GM23338 (cell line): ENCODE results near the gene DDX18. TPM values are rescaled to one million over a fixed set of nuclear protein-coding genes. Genes with fewer than 3 reads are reported as not detected.

ENCODE experiments used
- ATAC-seq: fragments of 200-7000 bp; cut with Tn5 transposase; 3 replicates; pipeline ENCODE4 v1.9.1; 2020
- DNase-seq: peaks from one replicate; pipeline ENCODE4 v3.0.0-alpha.2; 2015; ENCODE audit warnings: low spot score
- H2AFZ ChIP-seq: fragments of 200-600 bp; sonication (generic); 2 replicates; pipeline ENCODE4 v1.8.0; 2016; ENCODE audit warnings: antibody characterized with exemption, mild to moderate bottlenecking, moderate library complexity
- H3F3A ChIP-seq: fragments of 200-600 bp; sonication (generic); replicated peaks from 2 replicates; pipeline ENCODE4 v1.8.0; 2017; ENCODE audit warnings: antibody characterized with exemption, mixed run types, low read depth
- H3K27ac ChIP-seq: fragments of 200-600 bp; sonication (generic); 2 replicates; pipeline ENCODE4 v1.6.1; 2016; ENCODE audit warnings: low read depth
- H3K27me3 ChIP-seq: fragments of 200-600 bp; sonication (generic); 2 replicates; pipeline ENCODE4 v1.8.0; 2016; ENCODE audit warnings: mild to moderate bottlenecking, mixed run types, moderate library complexity; ENCODE audit not compliant: insufficient read depth
- H3K36me3 ChIP-seq: fragments of 200-600 bp; sonication (generic); 2 replicates; pipeline ENCODE4 v1.8.0; 2016; ENCODE audit warnings: mild to moderate bottlenecking; ENCODE audit not compliant: insufficient read depth
- H3K4me1 ChIP-seq: fragments of 200-600 bp; sonication (generic); 2 replicates; pipeline ENCODE4 v1.8.0; 2016; ENCODE audit warnings: mild to moderate bottlenecking, moderate library complexity; ENCODE audit not compliant: insufficient read depth
- H3K4me2 ChIP-seq: fragments of 200-600 bp; sonication (generic); 2 replicates; pipeline ENCODE4 v1.7.1; 2017; ENCODE audit warnings: mixed run types
- H3K4me3 ChIP-seq: fragments of 200-600 bp; sonication (generic); 2 replicates; pipeline ENCODE4 v1.6.1; 2016; ENCODE audit warnings: mixed run types
- H3K79me2 ChIP-seq: fragments of 200-600 bp; sonication (generic); replicated peaks from 2 replicates; pipeline ENCODE4 v1.8.0; 2017; ENCODE audit warnings: mild to moderate bottlenecking; ENCODE audit not compliant: insufficient read depth
- H3K9me2 ChIP-seq: fragments of 200-600 bp; sonication (generic); 2 replicates; pipeline ENCODE4 v1.8.0; 2017; ENCODE audit not compliant: insufficient read depth
- H4K20me1 ChIP-seq: fragments of 200-600 bp; sonication (generic); replicated peaks from 2 replicates; pipeline ENCODE4 v1.8.0; 2017; ENCODE audit warnings: mild to moderate bottlenecking; ENCODE audit not compliant: insufficient read depth
- H3K27ac Mint-ChIP-seq: 2 replicates; pipeline ENCODE4 v1.8.0; 2020; ENCODE audit warnings: inconsistent platforms, mild to moderate bottlenecking, moderate library complexity, mixed read lengths
- H3K27me3 Mint-ChIP-seq: 3 replicates; pipeline ENCODE4 v1.8.0; 2022; ENCODE audit warnings: low read depth, mild to moderate bottlenecking, moderate library complexity, mixed read lengths, inconsistent platforms; ENCODE audit not compliant: insufficient read depth, poor library complexity
- H3K36me3 Mint-ChIP-seq: 3 replicates; pipeline ENCODE4 v1.8.0; 2021; ENCODE audit warnings: low read depth, mild to moderate bottlenecking, inconsistent platforms, moderate library complexity, mixed read lengths
- H3K4me1 Mint-ChIP-seq: 3 replicates; pipeline ENCODE4 v1.8.0; 2020; ENCODE audit warnings: mild to moderate bottlenecking, inconsistent platforms, mixed read lengths
- H3K4me3 Mint-ChIP-seq: 3 replicates; pipeline ENCODE4 v1.8.0; 2021; ENCODE audit warnings: moderate library complexity, mild to moderate bottlenecking, inconsistent platforms, mixed read lengths
- H3K9me3 Mint-ChIP-seq: 3 replicates; pipeline ENCODE4 v1.8.0; 2020; ENCODE audit warnings: moderate library complexity, mild to moderate bottlenecking, inconsistent platforms, mixed read lengths
- CTCF ChIP-seq, 2 experiments: fragments of 200-600 bp in 1 of 2; sonication (generic) in 1 of 2; conservative IDR thresholded peaks; 2 replicates each; pipeline versions ENCODE4 v1.5.1 to v1.6.1; 2016 to 2017; ENCODE audit warnings: antibody characterized with exemption in 2 of 2, low read depth in 2 of 2, mild to moderate bottlenecking in 2 of 2, moderate library complexity in 1 of 2
- ETS1 ChIP-seq: IDR thresholded peaks from 2 replicates; pipeline ENCODE4 v1.6.1; 2016; ENCODE audit warnings: antibody characterized with exemption
- JUNB ChIP-seq: IDR thresholded peaks from one replicate; pipeline ENCODE4 v1.6.1; 2016; ENCODE audit warnings: antibody characterized with exemption; ENCODE audit not compliant: unreplicated experiment
- NANOG ChIP-seq: IDR thresholded peaks from 2 replicates; pipeline ENCODE4 v1.6.1; 2016; ENCODE audit warnings: antibody characterized with exemption, borderline replicate concordance
- POLR2AphosphoS5 ChIP-seq: IDR thresholded peaks from 2 replicates; pipeline ENCODE4 v1.6.1; 2016; ENCODE audit warnings: antibody characterized with exemption, low read depth
- REST ChIP-seq: IDR thresholded peaks from one replicate; pipeline ENCODE4 v1.6.1; 2018; ENCODE audit warnings: antibody characterized with exemption; ENCODE audit not compliant: unreplicated experiment
- STAT1 ChIP-seq: IDR thresholded peaks from one replicate; pipeline ENCODE4 v1.6.1; 2016; ENCODE audit warnings: antibody characterized with exemption; ENCODE audit not compliant: unreplicated experiment
- ZNF114 ChIP-seq: fragments of 250-450 bp; sonication (Bioruptor Pico); IDR thresholded peaks from 2 replicates; pipeline ENCODE4 v1.5.0; 2020; ENCODE audit warnings: mild to moderate bottlenecking, moderate library complexity
- ZNF331 ChIP-seq: fragments of 250-450 bp; sonication (Bioruptor Pico); IDR thresholded peaks from 2 replicates; pipeline ENCODE4 v1.5.0; 2020; ENCODE audit warnings: low read depth, mild to moderate bottlenecking, moderate library complexity
- ZNF462 ChIP-seq: fragments of 250-450 bp; sonication (Bioruptor Pico); IDR thresholded peaks from 2 replicates; pipeline ENCODE4 v1.5.0; 2020; ENCODE audit warnings: mild to moderate bottlenecking, moderate library complexity
- polyA plus RNA-seq: library from polyadenylated mRNA; unstranded; fragments of >200 nt; fragmentation: Nextera tagmentation; extraction: Ambion mirVana; gene quantifications from 2 replicates; pipeline ENCODE4 v1.2.1, GENCODE V29; 2016
- total RNA-seq: library from RNA; depleted of rRNA; stranded (reverse); fragments of >200 nt; shearing (Covaris generic); gene quantifications from 2 replicates; pipeline ENCODE4 v1.2.3, GENCODE V29; 2014

The DDX18 gene
- total and polyA plus RNA-seq, 2 experiments from 2014 or later = 102 to 169 TPM

- no peak for TF ChIP-seq CTCF (conservative IDR thresholded peaks at IDR 0.05; ENCODE audit: low read depth in 2 of 2)
Measured at GRCh38 chr2:117833911-117834310, 19.4 kb downstream of the DDX18 start (continued).

GRCh38 chr2:117834992-117835391, 20.5 kb downstream of the DDX18 start:
- H3K4me3 Mint-ChIP-seq = no peak overlapping the region; the same call in 2 of the 3 replicates
- no peak for TF ChIP-seq STAT1
- TF ChIP-seq ETS1 = no peak
- no peak for TF ChIP-seq ZNF331 (CRISPR knock-in tag)
- no peak for TF ChIP-seq POLR2AphosphoS5
- TF ChIP-seq CTCF (conservative IDR thresholded peaks at IDR 0.05; ENCODE audit: low read depth in 2 of 2) = no peak
- no peak for TF ChIP-seq ZNF462 (CRISPR knock-in tag)
- no peak for TF ChIP-seq REST
- TF ChIP-seq ZNF114 (CRISPR knock-in tag) = no peak
- no peak for TF ChIP-seq JUNB
- TF ChIP-seq NANOG = no peak

More at GRCh38 chr2:117834992-117835391, 20.5 kb downstream of the DDX18 start:
- Mint-ChIP-seq H3K4me1 (peaks cover 13% of the 10 kb centered on the region), H3K36me3 (peaks cover 44% of the 10 kb centered on the region), H3K9me3 (no peaks in the 10 kb centered on the region), H3K27ac (no peak overlapping the region), H3K27me3 (peaks cover 3% of the 10 kb centered on the region)
- peaks cover 15% of the 10 kb centered on the region; the same call in 1 of the 2 replicates for H4K20me1 ChIP-seq
- no peaks in the 10 kb centered on the region for H3K9me2 ChIP-seq
- no peak for ATAC-seq
- peaks cover 6% of the 10 kb centered on the region; the same call in 1 of the 2 replicates for H3F3A ChIP-seq
- peaks cover 13% of the 10 kb centered on the region; the same call in 1 of the 2 replicates for H3K4me1 ChIP-seq
- H3K4me3 ChIP-seq = no peak overlapping the region
- DNase-seq = no peak
- 0 out of 2 replicates have a peak overlapping the region, but pooled peaks have one; percentile 9 for H3K27ac ChIP-seq
- H2AFZ ChIP-seq = no peak overlapping the region
- H3K4me2 ChIP-seq = no peak overlapping the region
- H3K36me3 ChIP-seq = peaks cover 9% of the 10 kb centered on the region
- peaks cover 6% of the 10 kb centered on the region; the same call in 1 of the 2 replicates for H3K27me3 ChIP-seq
- no peaks in the 10 kb centered on the region for H3K79me2 ChIP-seq
